GM12891 (cell line): Measurements from ENCODE around the gene SH2D5.

Source experiments
- POLR2A ChIP-seq: IDR thresholded peaks from 2 replicates; pipeline ENCODE4 v1.6.1; 2011; ENCODE audit warnings: low read depth, low read length, control low read depth
- TAF1 ChIP-seq: IDR thresholded peaks from 2 replicates; pipeline ENCODE4 v1.6.1; 2011; ENCODE audit warnings: low read depth, low read length, control low read depth

- no peak for TF ChIP-seq TAF1
- TF ChIP-seq POLR2A: no peak
These were observed 25.7 kb downstream of the SH2D5 start for GRCh38 chr1:20706841-20707240.
